ENCODE measurements around the gene GLIPR1L2.
"Not testable (repeated sequence)": the region's sequence is repeated elsewhere in the genome, so short reads cannot be mapped to it uniquely, and the experiment has no call there.

GLIPR1L2 gene

GRCh38 chr12:75437564-75437963, 46.7 kb downstream of the GLIPR1L2 start:
- DNase-seq (ENCODE audit: low read depth, low spot score), result no peak

DNA sequence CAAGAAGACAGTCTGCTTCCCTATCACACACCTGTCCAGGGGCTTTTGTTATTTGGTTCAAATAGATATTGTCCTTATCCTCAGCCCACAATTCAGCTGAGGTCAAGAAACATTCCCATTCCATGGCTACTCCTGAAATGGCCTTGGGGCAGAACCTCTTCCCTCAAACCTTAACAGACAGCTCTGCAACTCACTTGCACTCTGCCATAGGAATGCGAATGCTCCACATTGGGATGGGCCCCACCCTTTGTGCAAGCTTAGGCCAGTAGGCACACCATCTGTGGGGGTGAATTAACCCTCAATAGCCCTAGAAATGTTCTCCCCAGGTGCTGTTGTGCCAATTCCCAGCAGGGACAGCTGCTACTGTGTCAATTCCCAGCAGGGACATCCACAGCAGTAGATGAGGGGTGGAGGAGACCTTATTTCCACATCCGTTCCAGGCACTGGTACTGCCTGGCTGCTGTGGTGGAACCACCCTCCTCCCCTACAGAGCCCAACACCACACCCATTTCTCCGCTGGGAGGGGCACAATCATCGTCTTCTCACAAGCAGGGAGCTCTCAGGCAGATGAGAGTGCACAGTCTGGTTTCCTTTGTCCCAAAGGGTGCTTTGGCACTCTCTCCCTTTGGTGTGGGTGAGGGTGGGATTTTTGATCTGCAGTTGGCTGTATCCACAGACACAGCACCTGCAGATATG, 47.3 kb downstream of the GLIPR1L2 start:
- DNase-seq (ENCODE audit: low read depth, low spot score), result no peak

DNA sequence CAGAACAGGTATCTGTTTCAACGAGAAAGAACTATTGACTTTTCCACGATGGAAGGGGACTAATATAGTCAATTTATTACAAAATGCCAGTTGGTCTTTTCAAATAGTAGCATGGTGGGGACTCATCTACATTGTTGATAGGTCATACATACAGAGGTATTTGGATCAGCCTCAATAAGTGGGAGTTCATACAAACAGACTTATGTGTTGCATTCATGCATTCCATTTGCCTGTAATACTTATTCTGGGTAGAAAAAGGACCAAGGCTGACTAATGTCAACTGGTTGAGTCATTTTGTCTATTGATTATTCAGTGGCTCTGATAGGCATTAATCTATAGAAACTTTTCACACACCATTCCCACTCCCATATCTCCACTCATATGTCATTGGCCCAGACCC, 48.2 kb downstream of the GLIPR1L2 start:
- DNase-seq (ENCODE audit: low read depth, low spot score), result no peak

GRCh38 chr12:75439930-75440329, 49.0 kb downstream of the GLIPR1L2 start:
- no peak for DNase-seq (ENCODE audit: low read depth, low spot score)

- not testable (repeated sequence) for DNase-seq (ENCODE audit: low read depth, low spot score)
Measured at GRCh38 chr12:75441687-75442449, 51.0 kb downstream of the GLIPR1L2 start.

DNA sequence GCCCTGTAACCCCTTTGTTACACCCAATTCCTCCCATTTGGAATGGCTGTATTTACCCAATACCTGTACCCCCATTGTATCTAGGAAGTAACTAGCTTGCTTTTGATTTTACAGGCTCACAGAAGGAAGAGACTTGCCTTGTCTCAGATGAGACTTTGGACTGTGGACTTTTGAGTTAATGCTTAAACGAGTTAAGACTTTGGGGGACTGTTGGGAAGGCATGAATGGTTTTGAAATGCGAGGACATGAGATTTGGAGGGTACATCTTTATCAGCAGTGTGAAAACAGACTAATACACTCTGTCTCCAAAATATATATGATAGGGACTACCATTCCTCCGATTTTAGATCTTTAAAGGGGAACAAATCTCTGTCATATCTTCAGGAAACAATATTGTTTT, 51.6 kb downstream of the GLIPR1L2 start:
- not testable (repeated sequence) for DNase-seq (ENCODE audit: low read depth, low spot score)

GRCh38 chr12:75443709-75444108, 52.8 kb downstream of the GLIPR1L2 start:
- DNase-seq (ENCODE audit: low read depth, low spot score), result no peak

DNA sequence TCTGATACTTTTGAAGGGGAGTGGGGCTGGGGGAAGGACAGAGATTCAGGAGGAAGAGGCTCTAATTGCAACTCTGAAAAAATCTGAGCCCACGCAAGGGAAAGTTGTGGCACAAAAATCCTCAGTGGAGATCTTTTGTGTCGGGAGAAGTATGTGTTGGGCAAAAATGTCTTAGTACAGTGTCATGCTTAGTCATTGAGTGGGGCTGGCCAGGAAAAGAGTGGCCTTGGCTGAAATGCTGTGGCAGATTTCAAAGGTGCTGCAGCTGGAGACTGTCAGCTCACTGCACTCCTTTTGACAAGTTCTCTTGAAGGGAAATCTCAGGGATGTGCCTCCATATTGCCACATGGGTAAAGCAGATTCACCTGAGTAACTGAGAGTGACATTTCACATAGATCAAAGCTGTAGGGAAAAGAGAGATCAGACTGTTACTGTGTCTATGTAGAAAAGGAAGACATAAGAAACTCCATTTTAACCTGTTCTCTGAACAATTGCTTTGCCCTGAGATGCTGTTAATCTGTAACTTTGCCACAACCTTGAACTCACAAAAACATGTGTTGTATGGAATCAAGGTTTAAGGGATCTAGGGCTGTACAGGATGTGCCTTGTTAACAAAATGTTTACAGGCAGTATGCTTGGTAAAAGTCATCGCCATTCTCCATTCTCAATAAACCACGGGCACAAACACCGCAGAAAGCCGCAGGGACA, 53.7 kb downstream of the GLIPR1L2 start:
- DNase-seq (ENCODE audit: low read depth, low spot score), result no peak

DNA sequence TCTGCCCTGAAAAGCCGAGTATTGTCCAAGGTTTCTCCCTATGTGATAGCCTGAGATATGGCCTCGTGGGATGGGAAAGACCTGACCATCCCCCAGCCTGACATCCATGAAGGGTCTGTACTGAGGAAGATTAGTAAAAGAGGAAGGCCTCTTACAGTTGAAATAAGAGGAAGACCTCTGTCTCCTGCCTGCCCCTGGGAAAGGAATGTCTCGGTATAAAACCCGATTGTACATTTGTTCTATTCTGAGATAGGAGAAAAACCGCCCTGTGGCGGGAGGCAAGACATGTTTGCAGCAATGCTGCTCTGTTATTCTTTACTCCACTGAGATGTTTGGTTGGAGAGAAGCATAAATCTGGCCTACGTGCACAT, 54.2 kb downstream of the GLIPR1L2 start:
- not testable (repeated sequence) for DNase-seq (ENCODE audit: low read depth, low spot score)

DNA sequence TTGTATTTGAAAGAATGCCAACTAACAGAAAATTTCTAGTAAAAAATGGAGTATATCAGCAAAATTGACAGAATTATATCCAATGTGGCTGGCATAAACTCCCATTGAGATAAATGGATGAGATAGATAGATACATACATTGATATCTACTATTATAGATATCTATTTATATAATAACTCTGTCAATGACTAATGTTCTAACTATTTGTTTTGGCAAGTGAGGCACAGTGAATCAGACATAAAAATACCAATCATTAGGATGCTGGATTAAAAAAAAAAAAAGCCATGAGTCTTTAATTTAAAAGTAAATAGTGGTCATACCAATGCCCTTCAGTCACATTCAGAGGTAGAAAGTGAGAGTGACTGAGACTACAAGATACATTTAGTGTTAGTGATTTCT, 56.0 kb downstream of the GLIPR1L2 start:
- DNase-seq (ENCODE audit: low read depth, low spot score), result no peak

- DNase-seq (ENCODE audit: low read depth, low spot score), result no peak
Measured at GRCh38 chr12:75447691-75448393, 57.0 kb downstream of the GLIPR1L2 start.

- no peak for DNase-seq (ENCODE audit: low read depth, low spot score)
Measured at GRCh38 chr12:75452675-75453330, 61.9 kb downstream of the GLIPR1L2 start.

- DNase-seq (ENCODE audit: low read depth, low spot score), result no peak
Measured at GRCh38 chr12:75455839-75456238, 65.0 kb downstream of the GLIPR1L2 start.

- no peak for DNase-seq (ENCODE audit: low read depth, low spot score)
Measured at GRCh38 chr12:75457191-75457590, 66.3 kb downstream of the GLIPR1L2 start.

GRCh38 chr12:75457866-75458265, 67.0 kb downstream of the GLIPR1L2 start:
- DNase-seq (ENCODE audit: low read depth, low spot score), result not testable (repeated sequence)

- no peak for DNase-seq (ENCODE audit: low read depth, low spot score)
Measured at GRCh38 chr12:75459755-75460154, 68.9 kb downstream of the GLIPR1L2 start.

DNA sequence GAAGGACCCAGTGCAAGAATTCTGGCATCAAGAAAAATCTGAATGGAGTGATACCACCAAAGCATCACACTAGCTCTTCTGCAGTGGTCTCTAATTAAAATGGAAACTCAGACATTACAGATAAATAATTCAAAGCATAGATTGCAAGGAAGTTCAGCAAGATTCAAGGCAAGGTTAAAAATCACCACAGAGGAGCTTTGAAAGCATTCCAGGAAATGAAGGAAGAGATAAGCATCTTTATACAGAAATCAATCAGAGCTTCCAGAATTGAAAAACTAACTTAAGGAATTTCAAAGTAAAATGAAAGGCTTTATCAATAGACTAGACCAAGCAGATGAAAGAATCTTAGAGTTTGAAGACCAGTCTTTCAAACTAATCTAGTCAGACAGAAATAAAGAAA, 69.3 kb downstream of the GLIPR1L2 start:
- DNase-seq (ENCODE audit: low read depth, low spot score), result no peak

DNA sequence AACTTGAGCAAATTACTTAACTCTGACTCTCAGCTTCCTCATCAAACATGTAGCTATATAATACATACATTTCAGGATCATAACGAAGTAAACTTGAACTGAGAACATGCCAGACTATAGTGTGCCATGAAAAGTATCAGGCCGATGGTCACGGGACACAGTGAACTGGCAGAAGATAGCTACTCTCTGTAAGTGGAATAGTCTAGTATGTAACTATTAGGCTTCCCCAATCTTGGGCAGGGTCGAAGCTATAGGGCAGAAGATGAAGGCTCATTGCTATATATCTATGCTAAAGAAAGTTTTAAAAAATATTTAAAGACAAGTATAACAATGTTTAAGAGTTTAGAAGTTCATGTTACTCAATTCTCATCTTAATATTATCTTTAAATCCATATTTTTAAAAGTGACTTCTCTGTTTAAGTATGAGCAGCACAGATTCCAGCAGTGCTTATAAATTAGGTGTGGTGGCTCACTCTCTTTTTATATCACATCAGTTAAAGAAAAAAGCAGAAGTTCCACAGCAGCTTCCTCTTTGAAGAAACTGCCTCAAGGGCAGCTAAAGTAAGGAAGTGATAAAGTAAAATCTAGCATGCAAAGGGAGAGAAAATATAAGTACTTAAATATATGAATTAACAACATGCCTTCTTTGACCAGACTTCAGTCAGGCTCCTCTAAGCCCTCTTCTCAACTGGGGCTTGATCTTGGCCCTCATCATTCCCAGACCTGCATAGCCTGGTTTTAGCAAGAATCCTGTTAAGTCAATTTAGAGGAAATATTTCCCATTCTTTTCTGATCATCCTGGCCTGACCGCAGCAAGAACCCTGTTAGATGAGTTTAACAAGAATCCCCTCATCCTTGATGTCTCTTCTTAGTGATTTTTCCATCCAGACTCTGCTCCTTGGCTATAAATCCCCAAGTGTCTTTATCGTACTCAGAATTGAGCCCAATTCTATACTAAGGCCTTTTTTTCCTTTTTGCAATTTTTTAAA, 81.3 kb downstream of the GLIPR1L2 start:
- no peak for DNase-seq (ENCODE audit: low read depth, low spot score)

DNA sequence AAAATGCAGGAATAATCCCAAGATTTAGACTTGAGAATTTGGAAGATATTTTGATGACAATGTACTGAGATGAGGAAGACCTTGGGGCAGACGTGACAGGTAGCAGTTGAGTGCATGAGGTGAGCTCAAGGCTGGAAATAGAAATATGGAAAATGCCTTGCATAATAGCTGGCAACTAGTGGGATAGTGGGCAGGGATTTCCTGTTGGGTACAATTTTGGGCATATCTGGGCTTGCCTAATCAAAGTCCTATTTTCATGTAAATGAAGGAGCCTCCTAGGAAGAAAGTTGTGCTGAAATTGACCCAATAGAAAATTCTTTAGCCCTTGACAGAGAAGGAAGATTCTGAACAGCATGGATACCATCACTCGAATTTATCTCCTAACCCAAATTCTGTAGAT, 83.2 kb downstream of the GLIPR1L2 start:
- no peak for DNase-seq (ENCODE audit: low read depth, low spot score)

DNA sequence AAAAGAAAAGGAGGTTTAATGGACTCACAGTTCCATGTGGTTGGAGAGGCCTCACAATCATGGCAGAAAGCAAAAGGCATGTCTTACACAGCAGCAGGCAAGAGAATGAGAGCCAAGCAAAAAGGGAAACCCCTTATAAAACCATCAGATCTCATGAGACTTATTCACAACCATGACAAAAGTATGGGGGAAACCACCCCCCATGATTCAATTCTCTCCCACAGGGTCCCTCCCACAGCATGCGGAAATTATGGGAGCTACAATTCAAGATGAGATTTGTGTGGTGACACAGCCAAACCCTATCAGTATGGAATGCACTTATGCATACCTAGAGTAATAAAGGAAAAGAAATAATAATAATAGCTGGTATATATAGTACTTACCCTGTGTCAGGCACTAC, 85.2 kb downstream of the GLIPR1L2 start:
- DNase-seq (ENCODE audit: low read depth, low spot score), result no peak
